CD1c-positive myeloid dendritic cell (primary cell): Measurements from ENCODE around the gene FOXL2.
"Not testable (repeated sequence)": the region's sequence is repeated elsewhere in the genome, so short reads cannot be mapped to it uniquely, and the experiment has no call there.

Source experiments
- DNase-seq: peaks from one replicate; pipeline ENCODE4 v3.0.0-alpha.2; 2016; ENCODE audit errors: extremely low spot score

The FOXL2 gene

GRCh38 chr3:138933068-138933668 is 13.8 kb downstream of the FOXL2 start:
- DNase-seq: no peak

- DNase-seq: no peak
Measured at GRCh38 chr3:138928727-138929372, 18.1 kb downstream of the FOXL2 start.

DNA sequence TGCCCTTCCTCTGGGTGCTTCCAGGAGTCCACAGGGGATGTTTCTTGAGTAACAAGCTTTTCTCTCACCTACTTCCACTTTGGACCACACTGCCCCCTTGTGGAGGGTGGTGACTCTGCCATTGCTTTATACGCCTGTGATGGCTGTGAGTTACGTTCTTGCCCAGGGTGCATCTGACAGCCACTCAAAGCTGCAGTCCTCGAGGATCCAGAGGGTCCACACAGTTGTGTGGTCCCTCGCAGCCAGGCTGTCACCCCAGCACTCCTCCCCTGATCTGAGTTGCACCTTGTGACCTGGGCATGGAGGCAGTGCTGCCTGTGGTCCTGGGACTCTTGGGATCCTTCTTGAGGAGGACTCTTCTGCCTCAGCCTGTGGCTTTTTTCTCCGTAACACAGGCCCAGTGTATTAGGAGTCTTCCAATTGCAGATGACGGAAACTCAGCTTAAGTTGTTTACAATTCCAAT is 23.4 kb downstream of the FOXL2 start:
- DNase-seq: peak; percentile 90

DNA sequence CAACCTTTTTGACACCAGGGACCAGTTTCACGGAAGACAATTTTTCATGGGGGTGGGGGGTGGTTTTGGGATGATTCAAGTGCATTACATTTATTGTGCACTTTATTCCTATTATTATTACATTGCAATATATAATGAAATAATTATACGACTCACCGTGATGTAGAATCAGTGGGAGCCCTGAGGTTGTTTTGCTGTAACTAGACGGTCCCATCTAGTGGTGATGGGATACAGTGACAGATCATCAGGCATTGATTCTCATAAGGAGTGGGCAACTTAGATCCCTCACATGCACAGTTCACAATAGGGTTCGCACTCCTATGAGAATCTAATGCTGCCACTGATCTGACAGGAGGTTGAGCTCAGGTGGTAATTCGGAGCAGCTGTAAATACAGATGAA is 24.5 kb downstream of the FOXL2 start:
- not testable (repeated sequence) for DNase-seq

GRCh38 chr3:138921316-138922292 is 25.3 kb downstream of the FOXL2 start:
- DNase-seq: no peak

GRCh38 chr3:138919325-138919724 is 27.6 kb downstream of the FOXL2 start:
- DNase-seq: no peak

DNA sequence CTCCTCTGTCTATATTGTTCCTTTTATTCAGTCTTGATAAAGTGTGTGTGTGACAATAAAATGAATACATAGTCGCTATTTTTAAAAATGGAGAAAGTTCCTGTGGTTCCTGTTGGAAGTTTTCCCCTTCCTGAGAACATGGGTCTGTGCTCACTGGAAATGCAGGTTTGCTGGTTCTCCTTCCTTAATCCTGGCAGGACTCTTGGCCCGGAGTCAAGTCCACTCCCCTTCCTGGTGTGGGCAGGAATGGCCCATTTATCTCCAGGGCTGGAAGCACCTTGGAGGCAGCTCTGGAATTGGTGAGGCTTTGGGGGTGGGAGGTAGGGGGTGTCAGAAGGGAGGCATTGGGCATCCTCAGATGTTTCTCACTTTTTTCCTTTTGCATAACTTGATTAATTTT is 30.1 kb downstream of the FOXL2 start:
- no peak for DNase-seq

GRCh38 chr3:138915503-138916498 is 31.1 kb downstream of the FOXL2 start:
- peak; percentile 95 for DNase-seq

GRCh38 chr3:138914870-138915502 is 32.0 kb downstream of the FOXL2 start:
- DNase-seq: peak; percentile 10

DNA sequence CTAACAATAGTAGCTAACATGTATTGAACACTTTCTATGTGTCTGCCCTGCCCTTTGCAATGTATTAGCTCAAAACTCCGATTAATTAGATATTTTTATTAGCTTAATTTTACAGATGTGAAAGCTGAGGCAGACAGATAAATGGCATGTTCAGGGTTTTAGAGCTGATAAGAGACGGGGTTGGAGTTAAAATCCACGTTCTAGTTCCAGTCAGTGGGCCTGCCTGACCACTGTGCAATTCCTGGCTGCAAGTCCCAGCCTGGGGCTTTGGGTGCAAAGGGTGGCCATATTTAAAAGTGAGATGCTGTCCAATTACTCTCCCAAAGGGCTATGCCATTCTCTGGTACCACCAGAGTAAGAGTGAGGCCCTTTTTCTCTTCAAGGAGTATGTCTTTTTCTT is 33.2 kb downstream of the FOXL2 start:
- no peak for DNase-seq

DNA sequence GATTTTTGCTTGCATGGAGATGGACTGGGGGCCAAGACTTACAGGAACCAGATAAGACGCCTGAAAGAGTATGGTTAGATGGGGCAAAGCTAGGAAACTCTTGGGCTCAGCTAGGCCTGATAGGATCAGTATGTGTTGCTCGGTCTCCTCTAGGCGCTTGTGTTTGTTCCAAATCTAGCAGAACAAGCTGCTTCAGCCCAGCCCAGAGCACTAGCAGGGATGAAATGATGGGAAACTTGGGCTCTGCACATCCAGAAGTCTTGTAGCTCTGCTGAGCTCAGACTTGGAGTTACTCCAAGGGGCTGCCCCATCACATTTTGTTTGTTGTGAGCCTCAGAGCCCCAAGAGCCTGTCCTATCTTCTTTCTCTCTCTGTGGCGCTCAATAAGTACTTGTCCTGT is 34.7 kb downstream of the FOXL2 start:
- no peak for DNase-seq

DNA sequence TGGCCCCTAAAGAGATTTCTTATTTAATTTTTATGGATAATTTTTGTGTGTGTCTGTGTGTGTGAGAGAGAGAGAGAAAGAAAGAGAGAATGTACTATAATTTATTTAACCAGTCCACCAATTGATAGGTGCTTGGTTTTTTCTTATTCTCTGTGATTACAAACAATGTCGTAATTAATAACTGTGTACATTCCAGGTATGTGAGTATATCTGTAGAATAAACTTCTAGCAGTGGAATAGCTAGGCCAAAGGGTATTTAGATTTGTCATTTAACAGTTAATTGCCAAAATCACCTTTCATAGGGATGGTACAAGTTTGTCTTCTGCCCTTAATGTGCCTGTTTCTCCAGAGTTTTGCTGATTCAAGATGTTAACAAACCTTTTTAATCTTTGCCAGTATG is 35.3 kb downstream of the FOXL2 start:
- DNase-seq: no peak

GRCh38 chr3:138909904-138910303 is 37.0 kb downstream of the FOXL2 start:
- DNase-seq: no peak

DNA sequence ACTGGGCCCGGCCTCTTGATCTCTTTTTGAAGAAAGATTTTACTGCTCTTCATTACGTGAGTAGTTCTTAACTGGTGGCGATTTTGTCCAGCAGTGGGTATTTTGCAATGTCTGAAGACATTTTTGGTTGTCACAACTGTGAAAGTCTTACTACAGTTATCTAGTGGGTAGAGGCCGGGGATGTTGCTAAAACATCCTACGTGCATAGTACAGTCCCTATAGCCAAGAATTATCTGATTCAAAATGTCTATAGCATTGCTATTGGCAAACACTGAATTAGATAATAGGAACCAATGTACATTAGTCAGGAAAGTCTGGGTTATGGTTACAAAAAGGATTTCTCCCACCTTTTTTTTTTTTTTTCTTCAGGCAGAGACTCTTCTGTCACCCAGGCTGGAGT is 38.1 kb downstream of the FOXL2 start:
- DNase-seq: peak; percentile 27

DNA sequence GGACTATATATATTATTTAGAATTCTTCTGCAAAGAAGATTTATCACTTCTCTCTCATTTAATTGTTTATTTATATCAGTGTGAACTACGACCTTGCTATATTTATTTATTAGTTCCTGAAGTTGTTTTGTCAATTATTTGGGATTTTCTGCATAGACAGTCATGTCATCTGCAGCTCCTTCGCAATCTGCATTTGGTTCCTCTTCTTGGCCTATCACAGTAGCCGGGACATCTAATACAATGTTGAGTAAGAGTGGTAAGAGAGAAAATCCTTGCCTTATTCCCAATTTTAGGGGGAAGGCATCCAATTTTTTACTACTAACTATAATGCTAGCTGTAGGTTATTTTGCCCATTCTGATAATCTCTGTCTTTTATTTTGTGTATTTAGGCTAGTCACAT is 39.4 kb downstream of the FOXL2 start:
- peak; percentile 53 for DNase-seq

GRCh38 chr3:138902171-138902570 is 44.8 kb downstream of the FOXL2 start:
- peak; percentile 33 for DNase-seq

DNA sequence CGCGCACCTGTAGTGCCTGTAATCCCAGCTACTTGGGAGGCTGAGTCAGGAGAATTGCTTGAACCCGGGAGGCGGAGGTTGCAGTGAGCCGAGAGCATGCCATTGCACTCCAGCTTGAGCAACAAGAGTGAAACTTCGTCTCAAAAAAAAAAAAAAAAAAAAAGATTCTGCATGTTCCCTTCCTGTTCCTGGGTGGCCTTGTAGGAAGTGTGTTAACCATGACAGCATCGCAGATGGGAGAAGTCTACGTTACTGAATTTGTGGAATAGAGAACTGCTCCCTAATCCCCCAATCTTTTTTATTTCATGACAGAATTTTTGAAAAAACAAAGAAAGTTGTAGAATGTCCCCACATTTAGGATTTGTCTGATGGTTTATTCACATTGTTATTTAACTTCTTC is 45.4 kb downstream of the FOXL2 start:
- DNase-seq: peak; percentile 66

GRCh38 chr3:138899351-138899991 is 47.5 kb downstream of the FOXL2 start:
- DNase-seq: no peak

- no peak for DNase-seq
Measured at GRCh38 chr3:138898708-138899107, 48.2 kb downstream of the FOXL2 start.

DNA sequence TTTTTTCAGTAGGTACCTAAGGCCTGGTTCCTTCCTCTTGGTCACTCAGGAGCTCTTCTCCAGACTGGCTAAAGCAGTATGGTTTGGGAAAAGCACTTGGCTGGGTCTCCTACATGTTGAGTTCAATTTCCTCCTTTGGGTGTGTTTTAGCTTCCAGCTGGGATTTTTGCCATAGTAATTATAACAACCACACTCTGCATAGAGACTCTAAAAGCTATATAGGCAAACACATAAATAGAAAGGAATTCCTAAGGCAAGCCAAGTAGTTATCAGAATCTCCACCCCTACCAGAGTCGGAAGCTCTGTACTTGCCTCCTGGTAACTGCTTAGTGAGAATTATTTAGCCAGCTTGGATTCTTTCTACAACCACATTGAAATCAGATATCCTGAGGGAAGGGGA is 48.6 kb downstream of the FOXL2 start:
- no peak for DNase-seq
